ENCODE data around the gene GBX1.

The GBX1 gene

GRCh38 chr7:151193203-151193978 is 25.9 kb upstream of the GBX1 start:
- no peak for DNase-seq

DNA sequence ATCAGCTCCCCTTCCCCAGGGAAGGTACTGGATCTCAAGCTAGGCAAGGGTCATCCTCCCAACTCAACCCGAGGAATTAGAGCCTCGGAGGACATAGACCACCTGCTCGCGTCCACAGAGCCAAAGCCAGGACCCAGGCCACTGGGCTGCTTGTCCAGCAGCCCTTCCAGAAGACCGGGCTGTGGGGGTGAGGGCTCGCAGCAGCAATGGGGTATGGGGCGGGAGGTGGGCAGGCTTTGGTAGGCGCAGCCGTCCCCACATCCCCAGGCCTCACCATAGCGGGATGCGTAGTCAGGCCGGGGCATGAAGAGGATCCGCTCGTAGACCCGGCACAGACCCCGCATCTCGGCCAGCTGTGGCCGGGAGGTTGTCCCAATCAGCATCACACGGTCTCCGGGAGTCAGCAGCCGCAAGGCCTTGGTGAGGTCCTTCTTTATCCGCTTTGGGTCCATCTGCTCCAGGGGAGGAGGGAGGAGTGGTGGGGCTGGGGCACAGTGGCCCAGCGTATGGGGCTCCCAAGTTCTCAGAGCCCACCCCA is 24.6 kb upstream of the GBX1 start:
- DNase-seq = no peak

DNA sequence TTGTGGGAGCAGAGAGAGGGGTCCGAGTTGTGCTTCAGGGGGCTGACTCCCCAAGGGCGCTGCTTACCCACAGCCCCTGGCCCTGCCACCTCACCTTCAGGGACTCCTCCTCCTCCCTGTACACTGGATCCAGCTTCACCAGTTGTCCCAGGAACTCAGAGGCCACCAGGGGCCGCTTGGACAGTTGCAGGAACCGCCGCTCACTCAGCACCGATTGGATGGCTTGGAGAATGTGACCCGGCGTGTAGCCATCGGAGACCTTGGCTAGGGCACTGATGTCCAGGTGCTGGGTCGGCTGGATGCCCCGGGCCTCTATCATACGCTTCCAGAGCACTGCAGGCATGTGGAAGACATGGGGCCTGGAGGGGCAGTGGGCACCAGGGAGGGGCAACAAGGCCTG is 24.1 kb upstream of the GBX1 start:
- no peak for DNase-seq

DNA sequence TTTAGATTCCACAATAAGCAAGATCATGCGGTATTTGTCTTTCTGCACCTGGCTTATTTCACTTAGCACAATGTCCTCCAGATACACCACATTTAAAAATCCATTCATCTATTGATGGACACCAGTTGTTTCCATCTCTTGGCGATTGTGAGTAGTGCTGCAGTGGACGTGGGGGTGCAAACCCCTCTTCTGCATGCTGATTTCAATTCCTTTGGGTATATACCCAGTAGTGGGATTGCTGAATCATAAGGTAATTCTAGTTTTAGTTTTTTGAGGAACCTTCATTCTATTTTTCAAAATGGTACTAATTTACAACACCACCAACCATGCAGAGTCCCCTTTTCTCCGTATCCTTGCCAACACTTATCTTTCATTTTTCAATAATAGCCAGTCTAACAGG is 21.5 kb upstream of the GBX1 start:
- no peak for DNase-seq

GRCh38 chr7:151188252-151188542 is 20.7 kb upstream of the GBX1 start:
- DNase-seq = no peak

GRCh38 chr7:151187409-151188251 is 20.1 kb upstream of the GBX1 start:
- DNase-seq = no peak

GRCh38 chr7:151186640-151187408 is 19.3 kb upstream of the GBX1 start, which contains the start of gene ASB10:
TSS of gene ASB10 (minus strand) at chr7:151187250. CDS start at chr7:151187130, 120 bp downstream.
- DNase-seq = no peak

- no peak for DNase-seq
Observed at GRCh38 chr7:151185762-151186639, 18.5 kb upstream of the GBX1 start.

DNA sequence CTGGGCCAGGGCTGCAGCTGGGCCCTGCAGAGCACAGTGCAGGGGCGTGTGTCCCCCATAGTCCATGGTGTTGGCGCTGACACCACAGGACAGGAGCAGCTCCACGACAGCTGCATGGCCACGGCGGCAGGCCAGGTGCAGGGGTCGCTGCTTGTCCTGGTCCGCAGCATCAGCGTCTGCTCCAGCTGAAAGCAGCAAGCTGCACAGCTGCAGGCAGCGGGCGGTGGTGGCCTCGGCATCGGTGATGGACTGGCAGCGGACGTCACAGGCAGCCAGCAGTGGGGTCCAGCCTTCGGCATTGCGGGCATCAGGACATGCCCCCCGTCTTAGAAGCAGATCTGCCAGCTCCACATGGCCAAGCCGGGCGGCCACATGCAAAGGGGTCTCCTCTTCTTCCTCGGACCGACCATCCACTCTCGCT is 13.5 kb upstream of the GBX1 start:
- no peak for DNase-seq

GRCh38 chr7:151179946-151180345 is 12.5 kb upstream of the GBX1 start:
- DNase-seq = no peak

DNA sequence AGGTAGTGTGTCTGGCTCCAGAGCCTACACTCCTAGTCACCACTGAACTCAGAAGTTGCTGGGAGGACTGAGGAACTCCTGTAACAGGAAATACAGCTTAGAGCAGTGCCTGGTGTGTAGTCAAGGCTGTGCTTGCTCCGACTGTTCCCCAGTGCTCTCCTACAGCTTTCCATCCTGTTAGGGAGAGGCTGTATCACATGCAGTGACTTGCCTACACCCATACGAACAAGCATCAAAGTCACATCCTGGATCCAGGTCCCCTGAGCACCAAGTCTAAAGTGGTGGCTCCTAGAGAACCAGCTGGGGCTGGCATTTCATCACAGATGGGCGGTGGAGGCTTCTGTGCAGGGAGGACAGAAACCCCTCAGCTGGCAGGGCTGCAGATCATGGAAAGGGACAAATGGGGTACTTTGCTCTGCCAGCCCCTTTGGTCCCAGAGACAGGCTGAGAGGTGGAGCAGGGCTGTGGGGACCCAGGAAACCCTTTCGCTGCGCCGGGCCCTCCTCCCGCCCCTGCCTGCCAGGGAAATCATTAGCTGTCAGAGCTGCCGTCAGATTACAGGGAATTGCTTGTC is 11.9 kb upstream of the GBX1 start:
- DNase-seq = no peak

- DNase-seq = no peak
Observed at GRCh38 chr7:151178831-151179230, 11.3 kb upstream of the GBX1 start.

GRCh38 chr7:151178236-151178635 is 10.7 kb upstream of the GBX1 start:
- DNase-seq = no peak

DNA sequence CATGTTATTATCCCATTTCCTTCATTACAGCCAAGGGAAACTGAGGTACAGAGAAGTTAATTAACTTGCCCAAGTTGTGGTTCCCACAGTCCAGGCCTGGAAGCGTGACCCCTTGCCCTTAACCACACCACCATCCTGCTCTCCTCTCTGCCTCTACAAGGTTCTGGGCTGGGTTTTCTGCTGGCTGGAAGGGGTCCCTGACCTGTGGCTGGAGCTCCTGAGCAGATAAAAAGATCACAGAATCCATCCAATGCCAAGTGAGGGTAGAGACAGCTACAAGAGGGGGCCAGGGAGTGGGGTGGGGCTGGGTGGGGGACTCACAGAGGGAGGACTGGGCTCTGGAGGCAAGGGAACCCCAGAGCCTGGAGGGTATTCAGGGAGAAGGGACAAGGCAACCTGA is 9.8 kb upstream of the GBX1 start:
- no peak for DNase-seq

GRCh38 chr7:151176401-151176800 is 8.9 kb upstream of the GBX1 start:
- DNase-seq = no peak

- no peak for DNase-seq
Observed at GRCh38 chr7:151175793-151176311, 8.4 kb upstream of the GBX1 start.

GRCh38 chr7:151175047-151175792 is 7.7 kb upstream of the GBX1 start:
- no peak for DNase-seq

DNA sequence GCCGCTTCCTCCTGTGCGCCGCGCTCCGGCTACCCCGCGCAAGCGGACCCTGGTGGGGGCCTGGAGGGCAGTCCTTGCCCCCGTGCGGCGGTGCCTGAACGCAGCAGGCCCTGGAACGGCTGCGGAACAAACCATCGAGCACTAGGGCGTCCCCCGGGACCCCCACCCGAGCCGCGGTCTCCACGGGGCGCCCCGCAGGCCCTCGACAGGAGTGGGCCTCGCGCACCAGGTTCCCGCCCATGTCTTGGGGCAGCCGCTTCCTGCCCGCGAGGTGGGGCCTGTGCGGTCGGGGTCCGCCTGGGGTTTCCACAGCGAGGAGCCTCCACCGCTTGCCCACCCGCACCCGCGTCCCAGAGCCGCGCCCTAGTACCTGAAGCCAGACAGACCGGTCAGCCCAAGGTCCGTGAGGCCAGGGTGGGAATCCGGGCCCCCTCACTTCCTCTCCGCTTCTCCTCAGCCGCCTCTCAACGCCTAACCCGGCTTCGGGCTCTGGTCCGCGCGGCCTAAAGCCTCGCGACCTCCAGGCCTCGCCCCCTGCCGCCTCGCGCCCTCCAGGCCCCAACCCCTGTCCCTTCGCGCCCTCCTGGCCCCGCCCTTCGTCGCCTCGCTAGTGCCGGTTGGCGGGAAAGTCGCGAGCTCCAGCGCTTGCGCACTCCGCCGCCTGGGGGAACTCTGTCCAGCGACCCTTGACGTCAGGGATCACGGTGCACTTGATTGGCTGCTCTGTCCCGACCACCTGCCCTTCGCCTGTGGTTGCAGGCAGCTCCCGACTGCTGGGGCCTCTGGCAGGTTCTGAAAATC is 7.0 kb upstream of the GBX1 start:
- DNase-seq = no peak

DNA sequence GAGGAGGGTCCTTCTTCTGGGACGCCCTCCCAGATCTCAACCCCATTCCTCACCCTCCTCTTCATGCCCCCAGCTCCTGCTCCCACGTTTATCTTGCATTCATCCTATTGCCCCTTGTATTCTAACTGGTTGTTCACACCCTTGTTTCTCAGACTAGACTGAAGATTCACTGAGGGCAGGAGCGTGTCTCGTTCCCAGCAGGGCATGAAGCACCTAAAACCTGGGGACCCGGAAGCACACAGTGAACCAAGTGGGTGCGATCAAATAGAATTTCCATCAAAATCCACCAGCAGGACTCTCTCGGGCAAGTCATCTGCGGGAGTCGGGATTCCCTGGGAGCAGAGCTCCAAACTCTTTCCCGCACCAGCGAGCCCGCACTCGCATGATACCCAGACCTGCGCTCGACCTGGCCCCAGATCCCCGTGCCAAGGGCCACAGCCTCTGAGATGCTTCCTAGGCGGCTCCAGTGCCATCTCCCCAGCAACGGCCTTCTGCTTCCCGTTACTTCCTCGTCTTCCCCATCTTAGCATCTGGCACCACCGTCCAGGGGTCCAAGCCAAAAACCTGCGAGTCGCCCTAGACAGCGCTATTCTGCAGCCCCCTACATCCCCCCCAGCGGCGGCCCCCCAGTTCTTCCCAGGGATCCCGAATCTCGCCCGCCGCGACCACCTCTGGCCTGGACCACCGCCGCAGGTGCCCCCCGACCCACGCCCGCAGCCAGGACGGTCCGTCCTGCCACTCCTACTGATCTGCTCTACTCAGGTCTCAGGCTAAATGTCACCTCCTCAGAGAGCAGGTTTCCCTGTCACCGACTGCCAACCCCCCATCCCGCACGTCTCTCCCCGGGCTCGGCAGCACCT is 6.1 kb upstream of the GBX1 start:
- no peak for DNase-seq

All from DMS 273 treated with DMSO at 0.1 percent for 48 hours (cell line).